ENCODE data around the gene EDIL3. TPM values are rescaled to one million over a fixed set of nuclear protein-coding genes. Genes with fewer than 3 reads are reported as not detected.
A peak's percentile ranks its signal among the peaks of the same experiment; 100 is the strongest.

The EDIL3 gene
- total RNA-seq, 1 donor from 2014 or later: 220 TPM

- Mint-ChIP-seq H3K9me3 (ENCODE audit: unreplicated experiment) (no peaks in the 10 kb centered on the region), H3K27me3 (ENCODE audit: unreplicated experiment) (no peaks in the 10 kb centered on the region), H3K27ac (ENCODE audit: unreplicated experiment) (no peak overlapping the region), H3K36me3 (ENCODE audit: unreplicated experiment) (no peaks in the 10 kb centered on the region), H3K4me1 (ENCODE audit: low read depth, unreplicated experiment) (peaks cover 26% of the 10 kb centered on the region), H3K4me3 (ENCODE audit: unreplicated experiment) (no peak overlapping the region)
- no peak for DNase-seq
- no peak for TF ChIP-seq CTCF (IDR thresholded peaks at IDR 0.05; ENCODE audit: partially characterized antibody, unreplicated experiment)
Observed at GRCh38 chr5:83914662-83915418, 469.8 kb downstream of the EDIL3 start.

GRCh38 chr5:83914199-83914598 lies 470.5 kb downstream of the EDIL3 start:
- no peak overlapping the region for H3K27ac Mint-ChIP-seq (ENCODE audit: unreplicated experiment)
- H3K27me3 Mint-ChIP-seq (ENCODE audit: unreplicated experiment): no peaks in the 10 kb centered on the region
- H3K36me3 Mint-ChIP-seq (ENCODE audit: unreplicated experiment): no peaks in the 10 kb centered on the region

GRCh38 chr5:83913593-83913992 lies 471.1 kb downstream of the EDIL3 start:
- no peak for DNase-seq

More at GRCh38 chr5:83914199-83914598, 470.5 kb downstream of the EDIL3 start:
- H3K9me3 Mint-ChIP-seq (ENCODE audit: unreplicated experiment): peaks cover 2% of the 10 kb centered on the region
- TF ChIP-seq CTCF (IDR thresholded peaks at IDR 0.05; ENCODE audit: partially characterized antibody, unreplicated experiment): no peak
- H3K4me1 Mint-ChIP-seq (ENCODE audit: low read depth, unreplicated experiment): peaks cover 26% of the 10 kb centered on the region
- DNase-seq: no peak
- no peak overlapping the region for H3K4me3 Mint-ChIP-seq (ENCODE audit: unreplicated experiment)

GRCh38 chr5:83911367-83911919 lies 473.2 kb downstream of the EDIL3 start:
- no peak for TF ChIP-seq CTCF (IDR thresholded peaks at IDR 0.05; ENCODE audit: partially characterized antibody, unreplicated experiment)
- Mint-ChIP-seq H3K27me3 (ENCODE audit: unreplicated experiment) (no peaks in the 10 kb centered on the region), H3K4me3 (ENCODE audit: unreplicated experiment) (peak overlapping the region; percentile 8), H3K9me3 (ENCODE audit: unreplicated experiment) (peaks cover 2% of the 10 kb centered on the region), H3K4me1 (ENCODE audit: low read depth, unreplicated experiment) (peaks cover 19% of the 10 kb centered on the region), H3K36me3 (ENCODE audit: unreplicated experiment) (no peaks in the 10 kb centered on the region), H3K27ac (ENCODE audit: unreplicated experiment) (peak overlapping the region; percentile 80)
- no peak for DNase-seq

More at GRCh38 chr5:83913593-83913992, 471.1 kb downstream of the EDIL3 start:
- no peaks in the 10 kb centered on the region for H3K36me3 Mint-ChIP-seq (ENCODE audit: unreplicated experiment)
- H3K4me1 Mint-ChIP-seq (ENCODE audit: low read depth, unreplicated experiment): peaks cover 26% of the 10 kb centered on the region
- H3K4me3 Mint-ChIP-seq (ENCODE audit: unreplicated experiment): no peak overlapping the region
- no peak for TF ChIP-seq CTCF (IDR thresholded peaks at IDR 0.05; ENCODE audit: partially characterized antibody, unreplicated experiment)
- H3K27ac Mint-ChIP-seq (ENCODE audit: unreplicated experiment): no peak overlapping the region
- peaks cover 2% of the 10 kb centered on the region for H3K9me3 Mint-ChIP-seq (ENCODE audit: unreplicated experiment)
- H3K27me3 Mint-ChIP-seq (ENCODE audit: unreplicated experiment): no peaks in the 10 kb centered on the region

- no peak for TF ChIP-seq CTCF (IDR thresholded peaks at IDR 0.05; ENCODE audit: partially characterized antibody, unreplicated experiment)
- H3K27ac Mint-ChIP-seq (ENCODE audit: unreplicated experiment): no peak overlapping the region
- DNase-seq: no peak
Observed at GRCh38 chr5:83900306-83900705, 484.4 kb downstream of the EDIL3 start.

More at GRCh38 chr5:83900306-83900705, 484.4 kb downstream of the EDIL3 start:
- Mint-ChIP-seq H3K27me3 (ENCODE audit: unreplicated experiment) (no peaks in the 10 kb centered on the region), H3K9me3 (ENCODE audit: unreplicated experiment) (peaks cover 2% of the 10 kb centered on the region), H3K4me3 (ENCODE audit: unreplicated experiment) (no peak overlapping the region), H3K4me1 (ENCODE audit: low read depth, unreplicated experiment) (no peaks in the 10 kb centered on the region), H3K36me3 (ENCODE audit: unreplicated experiment) (no peaks in the 10 kb centered on the region)
